ENCODE data around the gene THEM4.

The THEM4 gene

DNA sequence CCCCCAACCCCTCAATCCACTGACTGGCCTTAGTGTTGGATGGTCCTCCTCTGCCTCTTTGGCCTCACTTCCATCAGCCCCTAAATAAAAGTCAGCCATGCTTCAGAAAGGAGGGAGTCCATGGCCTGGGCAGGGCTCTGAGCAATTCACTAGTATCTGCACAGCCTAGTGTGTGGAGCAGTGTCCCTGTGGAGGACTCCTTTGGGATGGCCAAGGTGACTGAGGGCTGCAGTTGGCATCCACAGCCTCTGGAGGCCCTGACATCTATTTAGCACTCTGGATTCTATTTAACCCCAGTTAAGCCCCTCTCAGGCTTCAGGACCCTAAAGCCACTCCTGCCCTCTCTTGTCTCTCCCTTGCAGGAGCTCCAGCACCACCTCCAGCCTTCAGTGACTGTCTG lies 59.4 kb downstream of the THEM4 start:
- H3K23ac ChIP-seq (ENCODE audit: low read length) = no peak overlapping the region
- H3K4me2 ChIP-seq (ENCODE audit: low read length) = no peak overlapping the region
- no peak for DNase-seq
- no peak overlapping the region for H3K14ac ChIP-seq (ENCODE audit: low read length)
- H4K8ac ChIP-seq (ENCODE audit: low read depth, low read length) = no peak overlapping the region
- no peak overlapping the region for H4K12ac ChIP-seq (ENCODE audit: low read depth, low read length)
- H3K4ac ChIP-seq (ENCODE audit: low read depth, low read length) = no peak overlapping the region
- H3K18ac ChIP-seq (ENCODE audit: low read length) = no peak overlapping the region
- H3K27ac ChIP-seq (ENCODE audit: low read depth, low read length) = no peak overlapping the region
- no peak overlapping the region for H2AK5ac ChIP-seq (ENCODE audit: low read length)
- no peak overlapping the region for H3K9ac ChIP-seq (ENCODE audit: low read length)
- no peak overlapping the region for H3K4me3 ChIP-seq (ENCODE audit: low read depth, low read length)
- no peaks in the 10 kb centered on the region for H3K79me2 ChIP-seq (ENCODE audit: control insufficient read depth, insufficient read depth, low read length, poor library complexity)
- no peaks in the 10 kb centered on the region for H3K9me3 ChIP-seq (ENCODE audit: insufficient read depth, low read depth, low read length)
- no peaks in the 10 kb centered on the region for H3K27me3 ChIP-seq (ENCODE audit: insufficient read depth, low read length)
- H2BK5ac ChIP-seq (ENCODE audit: low read depth, low read length, poor library complexity) = no peak overlapping the region
- H3K4me1 ChIP-seq (ENCODE audit: control insufficient read depth in 1 of 2, insufficient read depth in 2 of 2, low read length in 2 of 2) = peaks cover 8 to 21% of the 10 kb centered on the region in 2 experiments
- no peak overlapping the region for H4K91ac ChIP-seq (ENCODE audit: low read depth, low read length)
- H3K36me3 ChIP-seq (ENCODE audit: control insufficient read depth in 1 of 2, insufficient read depth in 2 of 2, low read length in 2 of 2) = no peaks in the 10 kb centered on the region
- H2BK12ac ChIP-seq (ENCODE audit: low read length) = no peak overlapping the region
- no peak overlapping the region for H2BK120ac ChIP-seq (ENCODE audit: insufficient read depth, low read length, poor library complexity)
- no peaks in the 10 kb centered on the region for H3K79me1 ChIP-seq (ENCODE audit: low read length)
- H2AFZ ChIP-seq (ENCODE audit: insufficient read depth, low read length, poor library complexity) = no peak overlapping the region

- Histone ChIP-seq H2AFZ (ENCODE audit: insufficient read depth, low read length, poor library complexity) (no peak overlapping the region), H3K79me2 (ENCODE audit: control insufficient read depth, insufficient read depth, low read length, poor library complexity) (no peaks in the 10 kb centered on the region), H2BK5ac (ENCODE audit: low read depth, low read length, poor library complexity) (no peak overlapping the region), H3K27ac (ENCODE audit: low read depth, low read length) (no peak overlapping the region), H3K79me1 (ENCODE audit: low read length) (no peaks in the 10 kb centered on the region), H4K91ac (ENCODE audit: low read depth, low read length) (no peak overlapping the region), H3K9ac (ENCODE audit: low read length) (no peak overlapping the region), H3K4me1 (ENCODE audit: control insufficient read depth in 1 of 2, insufficient read depth in 2 of 2, low read length in 2 of 2) (peaks cover 8 to 21% of the 10 kb centered on the region in 2 experiments), H3K4me2 (ENCODE audit: low read length) (no peak overlapping the region), H4K12ac (ENCODE audit: low read depth, low read length) (no peak overlapping the region), H3K4ac (ENCODE audit: low read depth, low read length) (no peak overlapping the region), H3K4me3 (ENCODE audit: low read depth, low read length) (no peak overlapping the region), H3K9me3 (ENCODE audit: insufficient read depth, low read depth, low read length) (no peaks in the 10 kb centered on the region), H3K36me3 (ENCODE audit: control insufficient read depth in 1 of 2, insufficient read depth in 2 of 2, low read length in 2 of 2) (no peaks in the 10 kb centered on the region), H2BK120ac (ENCODE audit: insufficient read depth, low read length, poor library complexity) (no peak overlapping the region), H3K27me3 (ENCODE audit: insufficient read depth, low read length) (no peaks in the 10 kb centered on the region), H3K23ac (ENCODE audit: low read length) (no peak overlapping the region), H4K8ac (ENCODE audit: low read depth, low read length) (no peak overlapping the region), H3K14ac (ENCODE audit: low read length) (no peak overlapping the region), H2BK12ac (ENCODE audit: low read length) (no peak overlapping the region), H2AK5ac (ENCODE audit: low read length) (no peak overlapping the region), H3K18ac (ENCODE audit: low read length) (no peak overlapping the region)
- DNase-seq = no peak
- no CpG with 5 or more reads among the region's 3 CpGs for WGBS (ENCODE audit: extremely low coverage, insufficient coverage, insufficient read length)
Measured at GRCh38 chr1:151849126-151849525, 60.2 kb downstream of the THEM4 start.

DNA sequence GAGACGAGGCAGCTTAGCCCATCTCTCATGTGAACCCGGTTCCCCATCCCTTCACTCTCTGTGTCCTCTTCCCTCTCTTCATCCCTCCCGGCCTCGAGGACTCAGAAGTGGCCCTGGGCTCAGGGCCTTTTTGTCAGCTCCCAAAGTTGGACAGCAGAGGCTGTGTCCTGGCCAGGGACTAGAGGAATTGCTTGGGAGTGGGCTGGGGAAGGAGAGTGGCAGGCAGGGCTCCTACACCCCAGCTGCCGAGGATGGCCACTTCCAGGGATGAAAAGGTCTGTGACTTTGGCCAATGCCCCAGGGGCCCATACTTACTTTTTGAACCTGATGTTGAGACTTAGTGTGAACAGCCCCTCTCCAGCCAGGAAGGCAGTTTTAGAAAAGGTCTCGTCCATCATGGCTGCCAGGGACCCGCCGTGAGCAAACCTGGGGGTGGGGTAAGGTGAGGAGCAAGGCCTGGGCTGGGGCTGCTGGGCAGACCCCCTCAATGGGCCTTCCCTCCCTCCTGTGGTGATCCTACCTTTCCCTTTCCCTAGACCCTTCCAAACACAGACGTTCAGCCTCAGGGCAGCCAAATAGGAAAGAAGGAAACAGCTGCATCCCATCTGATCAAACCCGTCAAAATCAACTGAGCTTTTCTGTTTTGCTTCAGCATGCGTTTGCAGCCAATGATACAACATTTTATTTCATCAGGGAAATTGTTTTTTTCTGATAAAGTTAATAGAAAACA lies 61.3 kb downstream of the THEM4 start:
- Histone ChIP-seq H3K4me2 (ENCODE audit: low read length) (no peak overlapping the region), H3K9me3 (ENCODE audit: insufficient read depth, low read depth, low read length) (no peaks in the 10 kb centered on the region), H3K4me1 (ENCODE audit: control insufficient read depth in 1 of 2, insufficient read depth in 2 of 2, low read length in 2 of 2) (peaks cover 8 to 21% of the 10 kb centered on the region in 2 experiments), H4K8ac (ENCODE audit: low read depth, low read length) (no peak overlapping the region), H3K9ac (ENCODE audit: low read length) (no peak overlapping the region), H3K14ac (ENCODE audit: low read length) (no peak overlapping the region), H4K12ac (ENCODE audit: low read depth, low read length) (no peak overlapping the region), H3K18ac (ENCODE audit: low read length) (no peak overlapping the region), H3K4ac (ENCODE audit: low read depth, low read length) (no peak overlapping the region), H3K27me3 (ENCODE audit: insufficient read depth, low read length) (no peaks in the 10 kb centered on the region), H3K27ac (ENCODE audit: low read depth, low read length) (no peak overlapping the region), H2BK120ac (ENCODE audit: insufficient read depth, low read length, poor library complexity) (no peak overlapping the region), H3K79me1 (ENCODE audit: low read length) (no peaks in the 10 kb centered on the region), H3K23ac (ENCODE audit: low read length) (no peak overlapping the region), H2BK5ac (ENCODE audit: low read depth, low read length, poor library complexity) (no peak overlapping the region), H2AFZ (ENCODE audit: insufficient read depth, low read length, poor library complexity) (no peak overlapping the region), H3K79me2 (ENCODE audit: control insufficient read depth, insufficient read depth, low read length, poor library complexity) (no peaks in the 10 kb centered on the region), H2AK5ac (ENCODE audit: low read length) (peak overlapping the region; percentile 26), H3K4me3 (ENCODE audit: low read depth, low read length) (no peak overlapping the region), H3K36me3 (ENCODE audit: control insufficient read depth in 1 of 2, insufficient read depth in 2 of 2, low read length in 2 of 2) (no peaks in the 10 kb centered on the region), H4K91ac (ENCODE audit: low read depth, low read length) (no peak overlapping the region), H2BK12ac (ENCODE audit: low read length) (no peak overlapping the region)
- no peak for DNase-seq
- no CpG with 5 or more reads among the region's 11 CpGs for WGBS (ENCODE audit: extremely low coverage, insufficient coverage, insufficient read length)

GRCh38 chr1:151846686-151847237 lies 62.5 kb downstream of the THEM4 start:
- Histone ChIP-seq H3K27me3 (ENCODE audit: insufficient read depth, low read length) (no peaks in the 10 kb centered on the region), H4K8ac (ENCODE audit: low read depth, low read length) (no peak overlapping the region), H2AK5ac (ENCODE audit: low read length) (no peak overlapping the region), H2AFZ (ENCODE audit: insufficient read depth, low read length, poor library complexity) (no peak overlapping the region), H3K4ac (ENCODE audit: low read depth, low read length) (no peak overlapping the region), H3K4me1 (ENCODE audit: control insufficient read depth in 1 of 2, insufficient read depth in 2 of 2, low read length in 2 of 2) (peaks cover 8 to 17% of the 10 kb centered on the region in 2 experiments), H4K91ac (ENCODE audit: low read depth, low read length) (no peak overlapping the region), H3K36me3 (ENCODE audit: control insufficient read depth in 1 of 2, insufficient read depth in 2 of 2, low read length in 2 of 2) (no peaks in the 10 kb centered on the region), H3K18ac (ENCODE audit: low read length) (no peak overlapping the region), H2BK12ac (ENCODE audit: low read length) (no peak overlapping the region), H3K79me1 (ENCODE audit: low read length) (no peaks in the 10 kb centered on the region), H3K9ac (ENCODE audit: low read length) (no peak overlapping the region), H3K9me3 (ENCODE audit: insufficient read depth, low read depth, low read length) (no peaks in the 10 kb centered on the region), H2BK5ac (ENCODE audit: low read depth, low read length, poor library complexity) (no peak overlapping the region), H3K4me2 (ENCODE audit: low read length) (no peak overlapping the region), H4K12ac (ENCODE audit: low read depth, low read length) (no peak overlapping the region), H3K27ac (ENCODE audit: low read depth, low read length) (no peak overlapping the region), H2BK120ac (ENCODE audit: insufficient read depth, low read length, poor library complexity) (no peak overlapping the region), H3K14ac (ENCODE audit: low read length) (peak overlapping the region; percentile 6), H3K23ac (ENCODE audit: low read length) (no peak overlapping the region), H3K4me3 (ENCODE audit: low read depth, low read length) (no peak overlapping the region), H3K79me2 (ENCODE audit: control insufficient read depth, insufficient read depth, low read length, poor library complexity) (no peaks in the 10 kb centered on the region)
- WGBS (ENCODE audit: extremely low coverage, insufficient coverage, insufficient read length) = no CpG with 5 or more reads among the region's 8 CpGs
- DNase-seq = no peak

All from trophoblast cell (in vitro differentiated cells and primary cell).